Mucosa of rectum (tissue), 2 donors: ENCODE results near the gene MAGIX.

Experiments
- H3K27ac ChIP-seq, 2 donors: one replicate each; pipeline ENCODE4 v1.7.0; 2013; ENCODE audit warnings: inconsistent platforms in 2 of 2, low read depth in 2 of 2, low read length in 2 of 2
- H3K27me3 ChIP-seq, 2 donors: one replicate each; pipeline ENCODE4 v1.7.0; 2013; ENCODE audit warnings: low read length in 2 of 2; ENCODE audit not compliant: control insufficient read depth in 2 of 2, insufficient read depth in 2 of 2
- H3K36me3 ChIP-seq, 2 donors: one replicate each; pipeline ENCODE4 v1.7.0; 2013; ENCODE audit warnings: low read length in 2 of 2; ENCODE audit not compliant: control insufficient read depth in 2 of 2, insufficient read depth in 2 of 2
- H3K4me1 ChIP-seq, 2 donors: one replicate each; pipeline ENCODE4 v1.7.0; 2013; ENCODE audit warnings: low read length in 2 of 2, mild to moderate bottlenecking in 1 of 2; ENCODE audit not compliant: control insufficient read depth in 2 of 2, insufficient read depth in 2 of 2
- H3K4me3 ChIP-seq, 2 donors: one replicate each; pipeline ENCODE4 v1.7.0; 2013; ENCODE audit warnings: low read length in 2 of 2
- H3K9ac ChIP-seq, 2 donors: one replicate each; pipeline ENCODE4 v1.7.0; 2013; ENCODE audit warnings: low read length in 2 of 2, low read depth in 1 of 2, mild to moderate bottlenecking in 1 of 2
- H3K9me3 ChIP-seq, 2 donors: one replicate each; pipeline ENCODE4 v1.7.0; 2013; ENCODE audit warnings: low read length in 2 of 2; ENCODE audit not compliant: control insufficient read depth in 2 of 2
- donor health status: healthy.
- donor health status: Normal muscosa, but diverticular disease.

Gene MAGIX

DNA sequence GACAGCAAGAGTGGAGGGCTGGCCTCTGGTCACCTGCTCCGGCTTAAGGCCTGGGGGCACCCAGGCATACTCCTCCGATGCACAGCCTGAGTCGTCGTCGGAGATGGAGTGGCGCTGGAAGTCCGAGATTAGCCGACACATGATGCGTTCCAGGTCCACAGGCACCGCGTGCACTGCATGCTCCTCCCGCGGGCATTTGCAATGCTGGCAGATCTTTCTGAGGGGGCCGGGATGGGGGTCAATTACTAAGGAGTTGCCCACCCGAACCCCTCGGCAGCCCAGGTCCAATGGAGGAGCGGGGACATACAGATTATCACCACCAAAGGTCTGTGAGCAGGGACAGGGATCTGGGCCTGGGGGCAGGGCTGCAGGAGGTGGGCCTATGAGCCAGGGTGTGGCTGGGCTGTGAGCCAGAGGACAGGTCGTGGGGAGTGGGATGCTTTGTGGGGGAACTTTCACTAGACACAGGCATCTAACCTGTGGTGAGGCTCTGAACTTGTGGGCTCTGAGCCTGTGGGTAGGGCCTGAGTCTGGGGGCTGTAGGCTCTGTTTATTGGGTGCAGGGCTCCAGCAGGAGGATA, 21.2 kb downstream of the MAGIX start:
- no peaks in the 10 kb centered on the region for H3K9me3 ChIP-seq
- peaks cover 0 to 13% of the 10 kb centered on the region in 2 donors for H3K4me1 ChIP-seq
- H3K4me3 ChIP-seq, result no peak overlapping the region
- peaks cover 10 to 16% of the 10 kb centered on the region in 2 donors for H3K36me3 ChIP-seq
- no peaks in the 10 kb centered on the region for H3K27me3 ChIP-seq
- H3K9ac ChIP-seq, result no peak overlapping the region
- H3K27ac ChIP-seq, result no peak overlapping the region

- H3K4me1 ChIP-seq, result peaks cover 0 to 13% of the 10 kb centered on the region in 2 donors
- H3K27ac ChIP-seq, result peak overlapping the region; percentile 78 to 80
- peaks cover 3 to 9% of the 10 kb centered on the region in 2 donors for H3K36me3 ChIP-seq
- H3K9me3 ChIP-seq, result no peaks in the 10 kb centered on the region
- H3K27me3 ChIP-seq, result no peaks in the 10 kb centered on the region
- H3K9ac ChIP-seq, result peak overlapping the region; percentile 47 to 71
- peak overlapping the region; percentile 34 to 67 for H3K4me3 ChIP-seq
Measured at GRCh38 chrX:49184294-49185281, 22.0 kb downstream of the MAGIX start.

DNA sequence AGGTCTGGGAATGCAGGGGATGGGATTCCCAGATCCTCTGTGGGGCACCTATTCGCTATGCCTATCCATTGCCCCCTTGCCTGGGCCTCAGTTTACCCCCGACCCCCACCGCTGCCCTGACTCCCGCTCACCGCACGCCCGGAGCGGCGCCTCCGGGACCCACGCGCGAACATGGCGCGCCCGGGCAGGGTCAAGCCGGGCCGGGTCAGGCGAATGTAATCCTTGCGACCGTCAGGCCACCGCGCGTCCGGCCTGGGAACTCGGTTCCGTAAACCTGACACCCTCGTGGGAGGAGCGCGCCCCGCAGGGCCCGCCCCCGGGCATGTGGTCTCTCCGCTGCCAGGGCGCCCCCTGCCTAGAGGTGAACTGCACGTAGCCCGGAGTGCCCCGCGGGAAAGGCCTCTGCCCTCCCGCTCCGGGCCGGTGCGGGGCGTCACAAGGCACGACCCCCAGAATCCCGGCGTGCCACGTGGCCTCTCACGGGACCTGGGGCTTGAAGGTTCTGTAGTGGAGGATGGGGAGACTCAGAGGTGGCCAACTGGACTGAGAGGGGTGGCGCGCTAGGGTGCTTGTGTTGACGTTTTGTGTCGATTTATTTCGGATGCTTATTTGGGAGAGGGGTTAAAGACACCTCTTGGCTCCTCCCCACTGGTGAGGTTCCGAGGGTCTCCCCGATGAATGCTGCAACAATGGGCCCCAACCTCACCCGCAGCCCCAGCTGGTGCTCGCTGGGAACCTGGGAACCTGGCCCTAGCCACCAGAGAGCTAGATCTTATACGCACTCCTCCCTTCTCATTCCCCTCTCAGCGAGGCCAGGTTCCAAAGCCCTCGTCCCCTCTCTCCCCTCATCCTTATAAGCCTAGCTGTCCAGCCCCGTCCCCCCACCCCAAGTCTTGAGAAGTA, 23.8 kb downstream of the MAGIX start, which contains the start of gene PRICKLE3:
TSS of gene PRICKLE3 (minus strand) at position 249 of the 903 bp plus-strand sequence. CDS start at position 173, 76 bp downstream.
- no peaks in the 10 kb centered on the region for H3K9me3 ChIP-seq
- H3K9ac ChIP-seq, result peak within 1 kb of the TSS; percentile 74 to 76
- peak within 1 kb of the TSS; percentile 69 to 78 for H3K4me3 ChIP-seq
- H3K36me3 ChIP-seq, result peaks cover 2 to 3% of the 10 kb centered on the region in 2 donors
- peak within 1 kb of the TSS; percentile 78 to 80 for H3K27ac ChIP-seq
- H3K27me3 ChIP-seq, result no peaks in the 10 kb centered on the region
- H3K4me1 ChIP-seq, result peaks cover 0 to 13% of the 10 kb centered on the region in 2 donors

DNA sequence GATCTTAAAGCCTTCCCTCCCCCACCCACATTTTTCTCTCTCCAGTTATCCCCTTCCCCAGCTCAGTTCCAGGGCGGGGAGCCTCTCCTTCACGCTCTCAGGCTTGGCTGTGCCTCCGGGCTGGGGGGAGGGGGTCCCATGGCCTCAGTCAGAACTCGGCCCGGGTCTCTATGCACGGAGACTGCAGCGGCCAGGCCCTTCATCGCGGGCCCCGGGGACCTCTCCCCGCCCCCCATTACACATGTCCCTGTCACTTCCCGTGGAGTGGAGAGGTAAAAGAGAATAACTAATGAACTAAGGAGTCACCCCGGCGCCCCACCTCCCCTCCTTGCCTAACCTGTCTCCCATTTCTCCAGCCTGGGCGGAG, 24.5 kb downstream of the MAGIX start:
- H3K9me3 ChIP-seq, result no peaks in the 10 kb centered on the region
- no peaks in the 10 kb centered on the region for H3K27me3 ChIP-seq
- no peak overlapping the region for H3K27ac ChIP-seq
- no peak overlapping the region for H3K9ac ChIP-seq
- no peak overlapping the region for H3K4me3 ChIP-seq
- H3K36me3 ChIP-seq, result peaks cover 2 to 3% of the 10 kb centered on the region in 2 donors
- peaks cover 0 to 13% of the 10 kb centered on the region in 2 donors for H3K4me1 ChIP-seq

- H3K36me3 ChIP-seq, result peaks cover 0 to 3% of the 10 kb centered on the region in 2 donors
- peaks cover 0 to 13% of the 10 kb centered on the region in 2 donors for H3K4me1 ChIP-seq
- H3K27me3 ChIP-seq, result no peaks in the 10 kb centered on the region
- no peak overlapping the region for H3K27ac ChIP-seq
- H3K4me3 ChIP-seq, result no peak overlapping the region
- no peak overlapping the region for H3K9ac ChIP-seq
- no peaks in the 10 kb centered on the region for H3K9me3 ChIP-seq
Measured at GRCh38 chrX:49187526-49187925, 25.0 kb downstream of the MAGIX start.

DNA sequence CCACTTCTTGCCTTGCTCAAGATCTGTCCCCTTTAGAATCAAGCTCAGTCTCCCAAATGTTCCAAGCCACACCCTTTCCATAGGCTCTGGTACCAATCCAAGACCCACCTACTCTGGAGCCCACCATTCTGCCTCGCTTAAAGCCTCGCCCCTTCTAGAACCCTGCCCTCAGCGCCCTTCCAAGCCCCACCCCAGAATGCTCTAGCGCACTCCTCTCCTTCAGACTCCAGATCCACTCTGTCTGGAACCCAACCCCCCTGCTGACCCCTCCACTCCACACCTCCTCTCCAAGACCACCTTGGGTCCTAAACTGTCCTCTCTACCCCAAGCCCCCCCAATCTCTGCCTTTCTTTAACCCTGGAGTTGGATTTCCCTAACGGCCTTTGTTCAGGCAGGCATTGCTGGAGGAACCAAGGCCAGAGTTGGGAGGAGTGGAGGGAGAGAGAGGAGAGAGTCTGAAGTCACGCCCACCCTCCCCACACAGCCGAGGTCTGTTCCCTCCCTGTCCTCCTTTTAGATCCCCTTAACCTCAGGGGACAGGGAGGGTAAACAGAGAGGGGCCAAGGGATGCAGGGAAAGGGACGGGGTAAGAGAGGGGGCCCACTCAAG, 26.0 kb downstream of the MAGIX start:
- Histone ChIP-seq H3K9ac (no peak overlapping the region), H3K27ac (no peak overlapping the region), H3K4me3 (no peak overlapping the region), H3K9me3 (no peaks in the 10 kb centered on the region), H3K4me1 (peaks cover 0 to 13% of the 10 kb centered on the region in 2 donors), H3K36me3 (peaks cover 0 to under 1% of the 10 kb centered on the region in 2 donors), H3K27me3 (no peaks in the 10 kb centered on the region)

DNA sequence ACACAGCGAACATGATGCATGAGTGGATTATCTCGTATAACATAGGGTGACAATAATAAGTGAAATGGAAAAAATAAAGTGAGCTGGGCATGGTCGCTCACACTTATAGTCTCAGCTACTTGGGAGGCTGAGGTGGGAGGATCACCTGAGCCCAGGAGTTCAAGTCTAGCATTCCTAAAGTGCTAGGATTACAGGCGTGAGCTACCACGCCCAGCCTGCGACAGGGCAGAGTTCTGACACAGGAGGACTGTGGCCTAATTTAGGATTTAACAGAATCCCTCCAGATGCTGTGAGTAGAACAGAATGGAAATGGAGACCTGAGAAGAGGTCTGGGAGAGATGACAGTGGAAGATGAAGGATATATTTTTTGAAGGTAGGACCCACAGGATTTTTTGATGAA, 27.0 kb downstream of the MAGIX start:
- Histone ChIP-seq H3K9ac (peak overlapping the region in 1 of 2 donors; percentile 20), H3K9me3 (no peaks in the 10 kb centered on the region), H3K4me1 (peaks cover 0 to 8% of the 10 kb centered on the region in 2 donors), H3K27ac (peak overlapping the region; percentile 31 to 61), H3K36me3 (no peaks in the 10 kb centered on the region), H3K4me3 (peak overlapping the region in 1 of 2 donors; percentile 26), H3K27me3 (no peaks in the 10 kb centered on the region)

DNA sequence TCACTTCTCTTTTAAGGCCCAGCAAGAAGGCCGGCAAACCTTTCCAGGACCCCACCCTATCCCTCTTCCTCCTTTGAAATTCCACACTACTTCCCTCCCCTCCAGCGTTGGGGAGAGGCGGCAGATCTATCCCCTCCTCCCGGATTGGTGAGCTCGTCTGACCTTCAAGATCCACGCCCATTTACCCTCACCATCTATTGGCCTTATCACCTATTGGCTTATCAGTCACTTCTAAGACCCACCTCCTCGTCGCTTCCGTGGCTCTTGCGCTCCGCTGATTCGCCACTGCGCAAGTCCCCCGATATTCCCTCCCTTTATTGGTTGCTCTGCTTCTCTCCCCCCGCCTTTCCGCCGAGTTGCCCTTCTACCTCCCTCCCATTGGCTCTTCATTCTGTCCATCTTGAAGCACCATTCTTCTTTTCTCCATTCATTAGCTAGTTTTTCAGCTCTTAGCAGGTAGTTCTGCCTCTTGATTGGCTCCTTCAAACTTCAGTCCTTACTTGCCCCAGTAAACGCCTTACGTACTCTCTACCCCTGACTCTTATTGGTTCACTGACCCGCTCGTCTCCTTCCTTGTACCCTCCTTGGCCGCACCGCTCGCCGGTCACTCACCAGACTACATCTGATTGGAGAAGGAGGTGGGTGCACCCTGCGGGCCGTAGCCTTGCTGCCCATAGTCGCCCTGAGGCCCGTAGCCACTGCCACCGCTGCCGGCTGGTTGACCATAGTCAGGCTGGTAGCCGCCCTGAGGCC, 28.4 kb downstream of the MAGIX start:
- H3K9ac ChIP-seq, result peak overlapping the region; percentile 71 to 75

GRCh38 chrX:49191574-49192011, 29.0 kb downstream of the MAGIX start:
- Histone ChIP-seq H3K9me3 (no peaks in the 10 kb centered on the region), H3K36me3 (no peaks in the 10 kb centered on the region), H3K27ac (peak overlapping the region; percentile 79 to 90), H3K27me3 (no peaks in the 10 kb centered on the region), H3K4me1 (no peaks in the 10 kb centered on the region), H3K9ac (peak overlapping the region; percentile 71 to 75), H3K4me3 (peak overlapping the region; percentile 62 to 74)

More for the DNA sequence above, 28.4 kb downstream of the MAGIX start:
- Histone ChIP-seq H3K4me3 (peak overlapping the region; percentile 62 to 74), H3K4me1 (no peaks in the 10 kb centered on the region), H3K9me3 (no peaks in the 10 kb centered on the region), H3K27ac (peak overlapping the region; percentile 79 to 90), H3K36me3 (no peaks in the 10 kb centered on the region), H3K27me3 (no peaks in the 10 kb centered on the region)
